Measurements from ENCODE around the gene ITGA11.

- TF ChIP-seq CTCF (conservative IDR thresholded peaks at IDR 0.05; ENCODE audit: low read length) (no peak), EZH2phosphoT487 (IDR thresholded peaks at IDR 0.05; ENCODE audit: borderline replicate concordance, low read depth, low read length) (no peak)
Observed at GRCh38 chr15:68321229-68321628, 110.7 kb downstream of the ITGA11 start.
